Duodenal mucosa (tissue), 2 donors: ENCODE measurements around the gene RYR1.
"Not testable (repeated sequence)": the region's sequence is repeated elsewhere in the genome, so short reads cannot be mapped to it uniquely, and the experiment has no call there.

Experiments
- H3K27ac ChIP-seq: one replicate; pipeline ENCODE4 v1.7.0; 2013; ENCODE audit warnings: low read depth, low read length
- H3K27me3 ChIP-seq, 2 donors: one replicate each; pipeline ENCODE4 v1.7.0; 2013; ENCODE audit warnings: low read length in 2 of 2, control low read depth in 1 of 2; ENCODE audit not compliant: insufficient read depth in 2 of 2, control insufficient read depth in 1 of 2
- H3K36me3 ChIP-seq, 2 donors: one replicate each; pipeline ENCODE4 v1.7.0; 2013; ENCODE audit warnings: low read length in 2 of 2, control low read depth in 1 of 2; ENCODE audit not compliant: insufficient read depth in 2 of 2, control insufficient read depth in 1 of 2
- H3K4me1 ChIP-seq, 2 donors: one replicate each; pipeline ENCODE4 v1.7.0; 2013; ENCODE audit warnings: low read length in 2 of 2, control low read depth in 1 of 2; ENCODE audit not compliant: insufficient read depth in 2 of 2, control insufficient read depth in 1 of 2
- H3K4me3 ChIP-seq, 2 donors: one replicate each; pipeline ENCODE4 v1.7.0; 2013; ENCODE audit warnings: low read length in 2 of 2, low read depth in 1 of 2
- H3K9ac ChIP-seq, 2 donors: one replicate each; pipeline ENCODE4 v1.7.0; 2013; ENCODE audit warnings: low read length in 2 of 2, low read depth in 1 of 2
- H3K9me3 ChIP-seq, 2 donors: one replicate each; pipeline ENCODE4 v1.7.0; 2013; ENCODE audit warnings: low read length in 2 of 2, control low read depth in 1 of 2; ENCODE audit not compliant: control insufficient read depth in 1 of 2

Gene RYR1

DNA sequence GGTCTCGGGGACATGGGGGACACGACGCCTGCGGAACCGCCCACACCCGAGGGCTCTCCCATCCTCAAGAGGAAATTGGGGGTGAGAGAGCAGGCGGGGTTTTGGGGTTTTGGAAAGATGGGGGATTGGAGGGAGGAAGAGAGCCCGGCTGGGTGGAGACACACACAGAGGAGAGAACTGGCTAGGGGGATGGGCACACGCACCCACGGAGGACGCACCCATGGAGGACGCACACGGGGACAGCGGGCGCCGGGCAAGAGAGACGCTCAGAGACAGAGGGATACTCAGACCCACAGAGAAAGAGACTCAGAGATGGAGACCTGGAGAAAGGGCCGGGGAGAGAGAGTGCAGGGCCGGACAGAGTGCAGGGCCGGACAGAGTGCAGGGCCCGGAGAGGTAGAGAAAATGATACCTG lies 132.2 kb downstream of the RYR1 start:
- no peaks in the 10 kb centered on the region for H3K4me1 ChIP-seq
- H3K36me3 ChIP-seq = no peaks in the 10 kb centered on the region
- H3K27me3 ChIP-seq = peaks cover 0 to 9% of the 10 kb centered on the region in 2 donors
- no peaks in the 10 kb centered on the region for H3K9me3 ChIP-seq
- H3K4me3 ChIP-seq = no peak overlapping the region
- no peak overlapping the region for H3K27ac ChIP-seq
- H3K9ac ChIP-seq = no peak overlapping the region

DNA sequence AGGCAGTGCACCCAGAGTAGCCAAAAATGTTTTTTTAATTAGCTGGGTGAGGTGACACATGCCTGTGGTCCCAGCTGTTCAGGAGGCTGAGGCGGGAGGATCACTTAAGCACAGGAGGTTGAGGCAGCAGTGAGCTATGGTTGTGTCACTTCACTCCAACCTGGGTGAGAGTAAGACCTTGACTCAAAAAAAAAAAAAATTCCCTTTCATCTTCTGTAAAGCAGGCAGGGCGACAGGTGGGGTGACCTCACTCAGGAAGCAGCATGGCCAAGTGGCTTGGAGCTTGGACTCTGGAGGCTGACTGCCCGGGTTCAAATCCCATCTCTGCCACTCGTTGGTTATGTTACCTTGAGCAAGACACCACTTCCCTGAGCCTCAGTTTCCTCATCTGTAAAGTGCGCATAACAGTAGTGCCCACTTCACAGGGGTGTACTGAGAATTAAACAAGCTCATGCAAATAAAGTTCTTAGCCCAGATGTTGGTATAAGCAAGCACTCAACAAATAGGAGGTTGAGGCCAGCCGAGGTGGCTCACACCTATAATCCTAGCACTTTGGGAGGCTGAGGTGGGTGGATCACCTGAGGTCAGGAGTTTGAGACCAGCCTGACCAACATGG lies 136.0 kb downstream of the RYR1 start:
- Histone ChIP-seq H3K9ac (no peak overlapping the region), H3K4me3 (no peak overlapping the region), H3K4me1 (no peaks in the 10 kb centered on the region), H3K27ac (no peak overlapping the region), H3K9me3 (no peaks in the 10 kb centered on the region), H3K27me3 (peaks cover 0 to 5% of the 10 kb centered on the region in 2 donors), H3K36me3 (no peaks in the 10 kb centered on the region)

DNA sequence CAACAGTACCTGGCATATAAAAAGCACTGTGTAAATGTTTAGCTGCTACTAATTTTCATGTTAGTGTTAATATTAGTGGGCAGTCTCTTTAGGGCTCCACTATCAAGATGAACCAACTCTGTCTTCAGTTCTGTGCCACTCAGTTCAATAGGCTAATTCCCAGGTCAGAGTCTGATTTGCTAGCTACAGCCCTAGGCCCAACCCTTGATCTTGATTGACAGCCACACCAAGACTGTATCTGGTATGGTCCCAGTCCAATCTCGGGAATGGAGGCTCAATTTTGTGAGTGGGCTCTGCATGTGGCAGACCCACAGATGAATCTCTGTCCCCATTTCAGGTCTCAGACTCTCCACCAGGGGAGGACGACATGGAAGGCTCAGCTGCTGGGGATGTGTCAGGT lies 138.2 kb downstream of the RYR1 start:
- Histone ChIP-seq H3K27ac (no peak overlapping the region), H3K4me3 (no peak overlapping the region), H3K4me1 (no peaks in the 10 kb centered on the region), H3K9me3 (no peaks in the 10 kb centered on the region), H3K36me3 (no peaks in the 10 kb centered on the region), H3K27me3 (no peaks in the 10 kb centered on the region), H3K9ac (no peak overlapping the region)

DNA sequence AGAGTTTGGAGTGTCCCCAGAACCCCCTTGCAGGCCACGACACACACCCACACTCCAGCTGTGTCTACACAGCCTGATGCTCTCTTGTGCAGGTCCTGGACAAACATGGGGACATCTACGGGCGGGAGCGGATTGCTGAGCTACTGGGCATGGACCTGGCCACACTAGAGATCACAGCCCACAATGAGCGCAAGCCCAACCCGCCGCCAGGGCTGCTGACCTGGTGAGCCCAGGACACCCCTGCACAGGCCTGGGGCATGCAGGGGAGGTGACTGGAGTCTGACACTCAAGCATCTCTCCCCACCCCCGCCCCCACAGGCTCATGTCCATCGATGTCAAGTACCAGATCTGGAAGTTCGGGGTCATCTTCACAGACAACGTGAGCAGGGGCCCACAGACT lies 144.3 kb downstream of the RYR1 start:
- Histone ChIP-seq H3K4me3 (no peak overlapping the region), H3K9me3 (no peaks in the 10 kb centered on the region), H3K27me3 (no peaks in the 10 kb centered on the region), H3K9ac (no peak overlapping the region), H3K4me1 (no peaks in the 10 kb centered on the region), H3K27ac (no peak overlapping the region), H3K36me3 (no peaks in the 10 kb centered on the region)

DNA sequence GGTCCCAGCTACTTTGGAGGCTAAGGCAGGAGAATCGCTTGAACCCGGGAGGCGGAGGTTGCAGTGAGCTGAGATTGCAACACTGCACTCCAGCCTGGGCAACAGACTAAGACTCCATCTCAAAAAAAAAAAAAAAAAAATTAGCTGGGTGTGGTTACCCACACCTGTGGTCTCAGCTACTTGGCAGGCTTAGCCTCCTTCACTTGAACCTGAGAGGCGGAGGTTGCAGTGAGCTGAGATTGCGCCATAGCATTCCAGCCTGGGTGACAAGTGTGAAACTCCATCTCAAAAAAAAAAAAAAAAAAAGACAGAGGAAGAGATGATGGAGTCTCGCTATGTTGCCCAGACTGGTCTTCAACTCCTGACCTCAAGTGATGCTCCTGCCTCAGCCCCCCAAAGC lies 145.8 kb downstream of the RYR1 start:
- not testable (repeated sequence) for H3K27ac ChIP-seq, H3K4me1 ChIP-seq, H3K4me3 ChIP-seq, H3K9me3 ChIP-seq, H3K27me3 ChIP-seq, H3K36me3 ChIP-seq, H3K9ac ChIP-seq

DNA sequence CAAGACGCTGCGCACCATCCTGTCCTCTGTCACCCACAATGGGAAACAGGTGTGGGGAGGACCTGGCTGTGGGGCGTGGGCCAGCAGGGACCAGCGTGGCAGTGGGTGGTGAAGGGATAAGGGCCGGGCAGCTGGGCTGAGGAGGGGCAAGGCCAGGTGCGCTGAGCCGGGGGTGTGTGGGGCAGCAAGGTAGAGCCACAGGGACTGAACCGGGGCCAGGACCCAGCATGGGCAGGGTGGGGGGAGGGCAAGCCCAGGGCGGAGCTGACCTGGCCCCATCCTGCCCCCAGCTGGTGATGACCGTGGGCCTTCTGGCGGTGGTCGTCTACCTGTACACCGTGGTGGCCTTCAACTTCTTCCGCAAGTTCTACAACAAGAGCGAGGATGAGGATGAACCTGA lies 146.6 kb downstream of the RYR1 start:
- no peaks in the 10 kb centered on the region for H3K36me3 ChIP-seq

DNA sequence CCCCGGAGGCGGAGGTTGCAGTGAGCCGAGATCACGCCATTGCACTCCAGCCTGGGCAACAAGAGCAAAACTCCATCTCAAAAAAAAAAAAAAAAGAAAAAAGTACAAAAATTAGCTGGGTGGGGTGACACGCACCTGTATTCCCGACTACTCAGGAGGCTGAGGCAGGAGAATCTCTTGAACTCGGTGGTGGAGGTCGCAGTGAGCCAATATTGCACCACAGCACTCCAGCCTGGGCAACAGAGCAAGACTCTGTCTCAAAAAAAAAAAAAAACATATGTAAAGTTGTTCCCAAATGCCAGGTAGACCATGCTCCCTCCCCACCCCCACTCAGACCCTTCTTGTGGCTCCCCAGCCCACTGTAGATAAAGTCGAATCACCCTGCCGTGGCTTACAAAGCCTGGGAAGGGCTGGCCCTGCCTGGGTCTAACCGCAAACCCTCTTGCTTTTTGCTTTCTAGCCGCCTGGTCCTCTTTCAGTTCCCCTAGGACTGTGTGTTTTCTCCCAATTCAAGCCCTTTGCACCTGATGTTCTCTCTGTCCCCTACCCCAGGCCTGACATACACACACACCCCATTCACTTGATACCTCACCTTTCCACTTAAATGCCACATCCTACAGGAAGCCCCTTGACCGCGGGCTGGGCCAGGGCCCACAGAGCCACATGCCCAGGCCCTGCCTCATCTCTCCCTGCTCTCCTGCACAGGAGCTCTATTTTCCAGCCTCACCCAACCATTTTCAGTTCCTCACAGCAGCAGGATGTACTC lies 149.9 kb downstream of the RYR1 start:
- Histone ChIP-seq H3K36me3 (no peaks in the 10 kb centered on the region), H3K4me3 (no peak overlapping the region)

More for the DNA sequence above, 146.6 kb downstream of the RYR1 start:
- H3K27me3 ChIP-seq = no peaks in the 10 kb centered on the region
- no peaks in the 10 kb centered on the region for H3K9me3 ChIP-seq
- H3K4me3 ChIP-seq = no peak overlapping the region
- no peaks in the 10 kb centered on the region for H3K4me1 ChIP-seq
- H3K27ac ChIP-seq = no peak overlapping the region
- no peak overlapping the region for H3K9ac ChIP-seq

DNA sequence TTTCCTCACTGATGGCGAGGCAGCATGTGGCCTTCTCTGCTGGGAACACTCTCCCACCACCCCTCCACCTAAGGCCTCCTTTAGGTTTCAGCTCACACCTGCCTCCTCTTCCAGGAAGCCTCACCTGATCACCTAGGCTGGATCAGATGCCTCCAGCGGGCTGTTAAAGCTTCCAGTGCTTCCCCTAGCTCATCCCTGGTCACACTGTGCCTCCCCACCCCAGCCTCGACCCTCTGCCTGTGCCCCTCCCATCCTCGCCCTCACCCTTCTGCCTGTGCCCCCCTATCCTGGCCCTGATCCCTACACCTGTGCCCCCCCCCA lies 150.5 kb downstream of the RYR1 start:
- Histone ChIP-seq H3K4me1 (no peaks in the 10 kb centered on the region), H3K36me3 (no peaks in the 10 kb centered on the region), H3K27ac (no peak overlapping the region), H3K9me3 (no peaks in the 10 kb centered on the region), H3K27me3 (no peaks in the 10 kb centered on the region), H3K9ac (no peak overlapping the region), H3K4me3 (no peak overlapping the region)

More for the DNA sequence above, 149.9 kb downstream of the RYR1 start:
- Histone ChIP-seq H3K27me3 (no peaks in the 10 kb centered on the region), H3K4me1 (no peaks in the 10 kb centered on the region), H3K9me3 (no peaks in the 10 kb centered on the region), H3K9ac (no peak overlapping the region), H3K27ac (no peak overlapping the region)

DNA sequence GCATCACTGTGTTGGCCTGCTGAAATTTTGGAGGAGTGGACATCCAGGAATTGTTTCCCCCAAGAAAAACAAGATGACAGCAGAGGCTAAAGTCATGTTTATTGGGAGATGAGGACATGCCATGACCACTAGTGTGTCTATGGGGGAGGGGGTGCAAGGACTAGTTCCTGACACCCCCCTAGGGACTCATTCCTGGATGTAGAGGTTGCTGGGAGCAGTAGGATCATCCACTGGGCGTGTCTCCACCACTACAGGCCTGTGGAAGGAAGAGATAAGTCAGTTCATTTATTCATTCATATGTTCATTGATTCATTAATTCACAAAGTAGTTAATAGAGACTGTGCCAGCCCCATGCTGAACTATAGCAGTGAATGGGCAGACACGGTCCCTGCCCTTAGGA lies 154.1 kb downstream of the RYR1 start:
- Histone ChIP-seq H3K9ac (no peak overlapping the region), H3K4me1 (no peaks in the 10 kb centered on the region), H3K36me3 (no peaks in the 10 kb centered on the region), H3K9me3 (no peaks in the 10 kb centered on the region), H3K4me3 (no peak overlapping the region), H3K27me3 (no peaks in the 10 kb centered on the region), H3K27ac (no peak overlapping the region)

DNA sequence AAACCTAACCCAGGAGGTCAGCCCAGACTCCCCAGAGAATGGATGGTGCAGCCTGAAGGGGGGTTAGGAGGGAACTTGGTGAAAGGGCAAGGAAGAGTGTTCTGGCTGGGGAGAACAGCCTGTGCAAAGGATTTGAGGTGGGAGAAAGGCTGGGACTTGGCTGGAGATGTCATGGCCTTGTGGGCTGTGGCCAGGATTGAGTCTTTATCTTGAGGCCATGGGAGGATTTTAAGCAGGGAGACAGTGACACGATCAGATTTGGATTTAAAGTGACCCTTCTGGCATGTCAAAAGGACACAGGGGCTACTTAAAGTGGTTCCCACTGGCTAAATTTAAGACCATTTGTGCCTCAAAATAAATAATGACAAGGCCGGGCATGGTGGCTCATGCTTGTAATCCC lies 154.6 kb downstream of the RYR1 start:
- H3K36me3 ChIP-seq = no peaks in the 10 kb centered on the region

More for the DNA sequence above, 154.6 kb downstream of the RYR1 start:
- H3K9me3 ChIP-seq = no peaks in the 10 kb centered on the region
- no peaks in the 10 kb centered on the region for H3K27me3 ChIP-seq
- H3K4me1 ChIP-seq = no peaks in the 10 kb centered on the region
- H3K27ac ChIP-seq = no peak overlapping the region
- no peak overlapping the region for H3K4me3 ChIP-seq
- no peak overlapping the region for H3K9ac ChIP-seq
